A549 (cell line): ENCODE results near the gene TENT4A. TPM values are rescaled to one million over a fixed set of nuclear protein-coding genes. Genes with fewer than 3 reads are reported as not detected.

ENCODE experiments used
- ATAC-seq, 2 experiments: fragments of 200-7000 bp in 1 of 2; fragments of >200 bp in 1 of 2; cut with Nextera tagmentation in 1 of 2; cut with Tn5 transposase in 1 of 2; 3 replicates each; pipeline versions ENCODE4 v1.8.0 to v1.9.1; 2018 to 2020; ENCODE audit warnings: mild to moderate bottlenecking in 1 of 2, moderate library complexity in 1 of 2
- CTCF ChIA-PET: fragments of 300-600 bp; sonication (Branson Sonifier 250); formaldehyde crosslinking; extraction: SDS; loops from one replicate; lab custom pipeline; 2021; ENCODE audit warnings: antibody characterized with exemption, inconsistent platforms; lab: Yijun Ruan, JAX
- POLR2A ChIA-PET: fragments of 350-600 bp; formaldehyde crosslinking; extraction: SDS; loops from one replicate; lab custom pipeline; 2021; ENCODE audit warnings: antibody characterized with exemption, inconsistent platforms; lab: Yijun Ruan, JAX
- DNase-seq, 2 experiments: peaks; one replicate each; pipeline versions ENCODE4 v3.0.0 to v3.0.0-alpha.2; 2011 to 2016; ENCODE audit warnings: low read depth in 1 of 2, low spot score in 1 of 2
- FAIRE-seq: peaks from 2 replicates; lab custom pipeline; 2011; peaks lifted over from hg19 to GRCh38; lab: Jason Lieb, UNC
- H3K27ac ChIP-seq, 2 experiments: fragments of >200 bp; sonication (Bioruptor Twin); formaldehyde crosslinking; 3 replicates each; pipeline ENCODE4 v1.5.1; 2016 to 2017
- H3K4me1 ChIP-seq: fragments of >200 bp; sonication (Bioruptor Twin); formaldehyde crosslinking; 3 replicates; pipeline ENCODE4 v1.6.1; 2016
- H3K4me2 ChIP-seq: fragments of >200 bp; sonication (Bioruptor Twin); formaldehyde crosslinking; 3 replicates; pipeline ENCODE4 v1.6.1; 2016
- H3K4me3 ChIP-seq: fragments of >200 bp; sonication (Bioruptor Twin); formaldehyde crosslinking; 3 replicates; pipeline ENCODE4 v1.5.1; 2016
- H3K9me3 ChIP-seq: fragments of >200 bp; sonication (Bioruptor Twin); formaldehyde crosslinking; 3 replicates; pipeline ENCODE4 v1.6.1; 2016
- CBX8 ChIP-seq: fragments of 200-600 bp; sonication (generic); IDR thresholded peaks from 2 replicates; pipeline ENCODE4 v1.6.1; 2016
- EHMT2 ChIP-seq: fragments of 200-600 bp; sonication (generic); IDR thresholded peaks from 2 replicates; pipeline ENCODE4 v1.6.1; 2016; ENCODE audit warnings: antibody characterized with exemption, low read depth, mild to moderate bottlenecking, moderate library complexity
- FOSB ChIP-seq: fragments of 250-450 bp; sonication (Bioruptor Pico); IDR thresholded peaks from 2 replicates; pipeline ENCODE4 v1.5.0; 2020; ENCODE audit warnings: mild to moderate bottlenecking, moderate library complexity
- GATA3 ChIP-seq: IDR thresholded peaks from 2 replicates; pipeline ENCODE4 v1.6.1; 2012; ENCODE audit warnings: borderline replicate concordance
- HES2 ChIP-seq: fragments of >200 bp; sonication (Bioruptor Twin); formaldehyde crosslinking; IDR thresholded peaks from 2 replicates; pipeline ENCODE4 v1.6.1; 2016
- HOXA7 ChIP-seq: fragments of 250-450 bp; sonication (Bioruptor Pico); IDR thresholded peaks from 2 replicates; pipeline ENCODE4 v1.5.0; 2020; ENCODE audit warnings: mild to moderate bottlenecking, moderate library complexity
- HOXB13 ChIP-seq: fragments of 250-450 bp; sonication (Bioruptor Pico); IDR thresholded peaks from 2 replicates; pipeline ENCODE4 v1.5.0; 2020; ENCODE audit warnings: low read depth, mild to moderate bottlenecking, moderate library complexity
- JUNB ChIP-seq: fragments of >200 bp; sonication (Bioruptor Twin); formaldehyde crosslinking; IDR thresholded peaks from 2 replicates; pipeline ENCODE4 v1.6.1; 2016
- KDM1A ChIP-seq: fragments of 200-600 bp; sonication (generic); IDR thresholded peaks from 2 replicates; pipeline ENCODE4 v1.6.1; 2016; ENCODE audit warnings: low read depth, mild to moderate bottlenecking
- MAFK ChIP-seq: fragments of 450-650 bp; IDR thresholded peaks from 2 replicates; pipeline ENCODE4 v1.6.1; 2014; ENCODE audit not compliant: partially characterized antibody
- NPAS2 ChIP-seq: fragments of 250-450 bp; sonication (Bioruptor Pico); IDR thresholded peaks from 2 replicates; pipeline ENCODE4 v1.8.0; 2022; ENCODE audit warnings: mild to moderate bottlenecking, moderate library complexity, borderline replicate concordance
- NR3C1 ChIP-seq: fragments of >200 bp; sonication (Bioruptor Twin); formaldehyde crosslinking; IDR thresholded peaks from 3 replicates; pipeline ENCODE4 v1.6.1; 2017
- PHF8 ChIP-seq: fragments of 200-600 bp; sonication (generic); IDR thresholded peaks from 2 replicates; pipeline ENCODE4 v1.6.1; 2016; ENCODE audit warnings: low read depth, mild to moderate bottlenecking, antibody characterized with exemption, moderate library complexity, borderline replicate concordance
- POLR2A ChIP-seq: IDR thresholded peaks from 2 replicates; pipeline ENCODE4 v1.6.1; 2012; ENCODE audit warnings: mild to moderate bottlenecking, low read length
- RAD21 ChIP-seq, 2 experiments: fragments of >200 bp in 1 of 2; sonication (Bioruptor Twin) in 1 of 2; formaldehyde crosslinking in 1 of 2; IDR thresholded peaks in 1 of 2; conservative IDR thresholded peaks in 1 of 2; 2 replicates in 1 of 2; 3 replicates in 1 of 2; pipeline ENCODE4 v1.6.1; 2012 to 2018; ENCODE audit warnings: inconsistent platforms in 1 of 2
- REST ChIP-seq: fragments of 200-600 bp; sonication (generic); IDR thresholded peaks from 2 replicates; pipeline ENCODE4 v1.6.1; 2016; ENCODE audit warnings: antibody characterized with exemption, mild to moderate bottlenecking, moderate library complexity
- RFX5 ChIP-seq: fragments of 450-650 bp; IDR thresholded peaks from 2 replicates; pipeline ENCODE4 v1.7.1; 2014; ENCODE audit warnings: antibody characterized with exemption, mild to moderate bottlenecking, moderate library complexity
- RNF2 ChIP-seq: fragments of 200-600 bp; sonication (generic); IDR thresholded peaks from 2 replicates; pipeline ENCODE4 v1.6.1; 2016; ENCODE audit warnings: low read depth, mild to moderate bottlenecking, antibody characterized with exemption, moderate library complexity, borderline replicate concordance
- SMC3 ChIP-seq: fragments of >200 bp; sonication (Bioruptor Twin); formaldehyde crosslinking; IDR thresholded peaks from 3 replicates; pipeline ENCODE4 v1.6.1; 2018; ENCODE audit warnings: inconsistent platforms
- TFCP2L1 ChIP-seq: fragments of 250-450 bp; sonication (Bioruptor Pico); IDR thresholded peaks from 2 replicates; pipeline ENCODE4 v1.5.0; 2021; ENCODE audit warnings: mild to moderate bottlenecking
- USF2 ChIP-seq: fragments of 450-650 bp; IDR thresholded peaks from 2 replicates; pipeline ENCODE4 v1.6.1; 2014; ENCODE audit warnings: antibody characterized with exemption
- ZC3H11A ChIP-seq: fragments of 450-650 bp; IDR thresholded peaks from 2 replicates; pipeline ENCODE4 v1.6.1; 2014; ENCODE audit warnings: antibody characterized with exemption, mild to moderate bottlenecking
- ZNF302 ChIP-seq: fragments of 250-450 bp; sonication (Bioruptor Pico); IDR thresholded peaks from 2 replicates; pipeline ENCODE4 v1.9.0; 2021; ENCODE audit warnings: inconsistent platforms, mild to moderate bottlenecking, moderate library complexity
- WGBS: methylation state at CpG from one replicate; pipeline ENCODE4 v1.1.6; 2017; ENCODE audit errors: missing lambda C conversion rate; 5-methylcytosine and 5-hydroxymethylcytosine counted together
- polyA plus RNA-seq, 4 experiments: library from polyadenylated mRNA; depleted of rRNA in 3 of 4; stranded (reverse); fragments of >200 nt; fragmentation: RNase III in 1 of 4; extraction: RNeasy Plus Mini Kit Qiagen cat#74134 plus additional on column Dnase treatment in 1 of 4; gene quantifications; 2 replicates in 3 of 4; 3 replicates in 1 of 4; pipeline ENCODE4 v1.2.3, GENCODE V29; 2011 to 2017
- TF ChIP-seq, protein P1 (sequence below): fragments of >200 bp; sonication (Bioruptor Twin); formaldehyde crosslinking; IDR thresholded peaks from 3 replicates; pipeline ENCODE4 v1.6.1; 2016
- TF ChIP-seq, protein P2 (sequence below): IDR thresholded peaks from 2 replicates; pipeline ENCODE4 v1.6.1; 2012
- TF ChIP-seq, protein P3 (sequence below): IDR thresholded peaks from 2 replicates; pipeline ENCODE4 v1.6.1; 2012; ENCODE audit warnings: low read depth, borderline replicate concordance

TENT4A gene
- polyA plus RNA-seq, 2 of the 4 experiments (the other 2 are of a cell fraction): 7.2 to 15.2 TPM

- Histone ChIP-seq H3K9me3 (peaks cover 7% of the 10 kb centered on the region; the same call in 2 of the 3 replicates), H3K4me1 (no peaks in the 10 kb centered on the region), H3K27ac (no peak overlapping the region), H3K4me2 (no peak overlapping the region), H3K4me3 (no peak overlapping the region)
- ATAC-seq (peak in 1 of 2 experiments; percentile 82; a peak in 4 of 6 replicates), DNase-seq (peak; percentile 24 to 53), FAIRE-seq (no peak)
- WGBS: 83% methylated on average over 7 of the region's 7 CpGs
- TF ChIP-seq, protein P1, sequence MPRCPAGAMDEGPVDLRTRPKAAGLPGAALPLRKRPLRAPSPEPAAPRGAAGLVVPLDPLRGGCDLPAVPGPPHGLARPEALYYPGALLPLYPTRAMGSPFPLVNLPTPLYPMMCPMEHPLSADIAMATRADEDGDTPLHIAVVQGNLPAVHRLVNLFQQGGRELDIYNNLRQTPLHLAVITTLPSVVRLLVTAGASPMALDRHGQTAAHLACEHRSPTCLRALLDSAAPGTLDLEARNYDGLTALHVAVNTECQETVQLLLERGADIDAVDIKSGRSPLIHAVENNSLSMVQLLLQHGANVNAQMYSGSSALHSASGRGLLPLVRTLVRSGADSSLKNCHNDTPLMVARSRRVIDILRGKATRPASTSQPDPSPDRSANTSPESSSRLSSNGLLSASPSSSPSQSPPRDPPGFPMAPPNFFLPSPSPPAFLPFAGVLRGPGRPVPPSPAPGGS: no peak
- no peak for TF ChIP-seq REST
- TF ChIP-seq RAD21 (conservative IDR thresholded peaks at IDR 0.05 in 1 of 2, IDR thresholded peaks at IDR 0.05 in 1 of 2): 0 out of 5 replicates have a peak, but pooled peaks of 1 of the 2 experiments have one; percentile 17
- TF ChIP-seq, protein P2, sequence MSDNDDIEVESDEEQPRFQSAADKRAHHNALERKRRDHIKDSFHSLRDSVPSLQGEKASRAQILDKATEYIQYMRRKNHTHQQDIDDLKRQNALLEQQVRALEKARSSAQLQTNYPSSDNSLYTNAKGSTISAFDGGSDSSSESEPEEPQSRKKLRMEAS: no peak
- ChIA-PET CTCF (interaction anchor here (0.5 to 4.0 kb wide), 5 partner anchors 9 to 1370 kb away, joined by 3 to 20 read pairs (median 3); no protein-coding TSS in a partner anchor), POLR2A (no interaction called here)
Measured at GRCh38 chr5:6780802-6781391, 67.7 kb downstream of the TENT4A start.

DNA sequence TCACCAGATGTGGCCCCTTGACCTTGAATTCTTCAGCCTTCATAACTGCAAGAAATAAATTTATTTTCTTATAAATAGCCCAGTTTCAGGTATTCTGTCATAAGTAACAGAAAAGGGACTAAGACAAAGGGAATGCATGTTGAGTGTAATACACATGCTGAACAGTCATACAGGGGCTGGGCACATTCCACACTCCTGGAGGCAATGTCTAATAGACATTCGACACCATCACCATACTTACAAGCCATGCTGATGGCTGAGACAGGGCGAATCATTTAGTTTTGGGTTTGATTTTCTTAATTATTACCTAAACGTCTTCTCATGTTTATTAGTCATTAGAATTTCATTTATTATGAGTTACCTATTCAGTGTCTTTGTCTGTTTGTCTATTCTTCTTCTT, 68.5 kb downstream of the TENT4A start:
- Histone ChIP-seq H3K4me2 (no peak overlapping the region), H3K9me3 (peaks cover 7% of the 10 kb centered on the region; the same call in 2 of the 3 replicates), H3K27ac (no peak overlapping the region), H3K4me3 (no peak overlapping the region), H3K4me1 (no peaks in the 10 kb centered on the region)
- DNase-seq (no peak), FAIRE-seq (no peak), ATAC-seq (no peak; a peak in 1 of 6 replicates)
- 56% methylated on average over 3 of the region's 3 CpGs for WGBS
- ChIA-PET POLR2A (no interaction called here), CTCF (interaction anchor here (0.5 to 0.9 kb wide), 2 partner anchors 38 to 1371 kb away, joined by 3 read pairs; no protein-coding TSS in a partner anchor)
- TF ChIP-seq RNF2 (no peak), ZC3H11A (no peak), POLR2A (no peak), NPAS2 (CRISPR knock-in tag) (no peak), KDM1A (no peak), HOXB13 (no peak), JUNB (no peak), RAD21 (conservative IDR thresholded peaks at IDR 0.05 in 1 of 2, IDR thresholded peaks at IDR 0.05 in 1 of 2) (no peak)
- TF ChIP-seq, protein P3, sequence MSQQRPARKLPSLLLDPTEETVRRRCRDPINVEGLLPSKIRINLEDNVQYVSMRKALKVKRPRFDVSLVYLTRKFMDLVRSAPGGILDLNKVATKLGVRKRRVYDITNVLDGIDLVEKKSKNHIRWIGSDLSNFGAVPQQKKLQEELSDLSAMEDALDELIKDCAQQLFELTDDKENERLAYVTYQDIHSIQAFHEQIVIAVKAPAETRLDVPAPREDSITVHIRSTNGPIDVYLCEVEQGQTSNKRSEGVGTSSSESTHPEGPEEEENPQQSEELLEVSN: no peak
- TF ChIP-seq, protein P2: no peak

DNA sequence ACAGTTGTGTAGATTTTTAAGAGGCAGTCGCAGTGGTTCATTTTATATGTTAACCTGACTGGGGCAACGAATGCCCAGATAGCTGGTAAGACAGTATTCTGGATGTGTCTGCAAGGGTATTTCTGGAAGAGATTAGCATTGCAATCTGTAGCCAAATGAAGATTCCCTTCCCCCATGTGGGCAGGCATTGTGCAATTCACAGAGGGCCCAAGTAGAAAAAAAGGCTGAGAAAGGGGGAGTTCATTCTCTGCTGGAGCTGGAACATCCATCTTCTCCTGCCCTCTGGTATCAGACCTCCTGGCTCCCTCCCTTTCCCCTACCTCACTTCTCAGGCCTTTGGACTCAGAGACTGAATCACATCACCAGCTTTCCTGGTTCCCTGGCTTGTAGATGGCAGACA, 70.6 kb downstream of the TENT4A start:
- ATAC-seq (no peak), DNase-seq (no peak), FAIRE-seq (no peak)
- CTCF ChIA-PET: interaction anchor here (0.8 kb wide), 1 partner anchor 24 kb away, joined by 3 read pairs; no protein-coding TSS in a partner anchor
- no peaks in the 10 kb centered on the region for H3K4me1 ChIP-seq
- H3K4me2 ChIP-seq: no peak overlapping the region
- H3K4me3 ChIP-seq: no peak overlapping the region
- POLR2A ChIA-PET: no interaction called here
- peaks cover 7% of the 10 kb centered on the region; the same call in 2 of the 3 replicates for H3K9me3 ChIP-seq
- H3K27ac ChIP-seq: no peak overlapping the region
- 76% methylated on average over 2 of the region's 2 CpGs for WGBS
- TF ChIP-seq JUNB: no peak
- TF ChIP-seq CBX8: no peak
- TF ChIP-seq FOSB (CRISPR knock-in tag): no peak
- no peak for TF ChIP-seq SMC3
- no peak for TF ChIP-seq ZNF302 (CRISPR knock-in tag)
- no peak for TF ChIP-seq NR3C1
- TF ChIP-seq RFX5: no peak
- no peak for TF ChIP-seq TFCP2L1 (CRISPR knock-in tag)
- no peak for TF ChIP-seq KDM1A
- TF ChIP-seq HOXA7: no peak
- no peak for TF ChIP-seq HES2
- TF ChIP-seq POLR2A: no peak
- TF ChIP-seq PHF8: no peak
- TF ChIP-seq EHMT2: no peak
- no peak for TF ChIP-seq USF2
- no peak for TF ChIP-seq GATA3
- TF ChIP-seq MAFK: no peak
